Measurements from ENCODE around the gene AKT2.
"Not testable (repeated sequence)": the region's sequence is repeated elsewhere in the genome, so short reads cannot be mapped to it uniquely, and the experiment has no call there.

Gene AKT2

DNA sequence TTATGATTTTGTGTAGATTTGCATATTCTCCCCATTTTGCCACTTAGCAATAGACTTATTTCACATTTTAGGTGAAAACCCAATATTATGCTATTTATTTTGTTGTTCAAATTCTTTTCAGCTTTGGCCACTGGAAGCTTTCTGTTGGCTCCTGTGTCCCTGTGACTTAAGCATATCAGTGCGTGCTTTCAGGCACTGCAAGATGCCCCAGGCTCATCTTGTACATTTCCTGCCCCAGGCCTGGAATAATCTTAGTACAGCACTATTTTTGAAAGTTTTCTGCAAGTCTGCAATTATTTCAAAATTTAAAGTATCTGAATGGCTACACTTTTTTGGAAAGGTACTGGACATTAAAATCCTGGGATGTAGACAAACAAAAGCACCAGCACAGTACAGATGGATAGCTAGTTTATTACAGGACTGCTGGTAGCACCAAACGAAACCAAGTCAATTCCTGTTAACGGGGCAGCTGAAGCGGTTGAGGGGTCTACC is 55.2 kb downstream of the AKT2 start:
- Histone ChIP-seq H3K9ac (ENCODE audit: low read depth, low read length) (no peak overlapping the region), H3K9me3 (ENCODE audit: control insufficient read depth, insufficient read depth, low read length) (no peaks in the 10 kb centered on the region), H3K4me3 (ENCODE audit: low read depth, low read length) (no peak overlapping the region), H3K27me3 (ENCODE audit: control insufficient read depth, insufficient read depth, low read length) (peaks cover 17% of the 10 kb centered on the region), H3K4me1 (ENCODE audit: control insufficient read depth, insufficient read depth, low read length) (peaks cover 12% of the 10 kb centered on the region), H3K36me3 (ENCODE audit: control insufficient read depth, insufficient read depth, low read length) (peaks cover 8% of the 10 kb centered on the region)

DNA sequence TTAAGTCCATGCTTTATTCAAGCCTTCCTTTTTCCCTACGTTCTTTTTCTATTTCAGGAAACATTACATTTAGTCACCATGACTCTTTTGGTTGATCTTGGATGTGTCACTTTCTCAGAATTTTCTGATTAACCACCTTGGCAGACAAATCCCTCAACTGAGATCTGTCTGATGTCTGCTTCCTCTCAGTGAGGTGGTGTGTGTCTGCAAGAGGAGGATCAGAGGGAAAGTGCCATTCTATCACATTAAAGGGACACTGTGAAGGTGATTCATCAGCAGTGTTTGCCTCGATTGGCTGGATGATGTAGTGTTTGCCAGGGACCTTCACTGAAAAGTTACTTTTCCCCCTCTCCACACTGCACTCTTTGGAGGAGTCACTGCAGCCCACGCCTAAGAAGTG is 55.7 kb downstream of the AKT2 start:
- Histone ChIP-seq H3K27me3 (ENCODE audit: control insufficient read depth, insufficient read depth, low read length) (peaks cover 17% of the 10 kb centered on the region), H3K9ac (ENCODE audit: low read depth, low read length) (no peak overlapping the region), H3K9me3 (ENCODE audit: control insufficient read depth, insufficient read depth, low read length) (no peaks in the 10 kb centered on the region), H3K4me1 (ENCODE audit: control insufficient read depth, insufficient read depth, low read length) (peaks cover 12% of the 10 kb centered on the region), H3K4me3 (ENCODE audit: low read depth, low read length) (no peak overlapping the region), H3K36me3 (ENCODE audit: control insufficient read depth, insufficient read depth, low read length) (peaks cover 4% of the 10 kb centered on the region)

DNA sequence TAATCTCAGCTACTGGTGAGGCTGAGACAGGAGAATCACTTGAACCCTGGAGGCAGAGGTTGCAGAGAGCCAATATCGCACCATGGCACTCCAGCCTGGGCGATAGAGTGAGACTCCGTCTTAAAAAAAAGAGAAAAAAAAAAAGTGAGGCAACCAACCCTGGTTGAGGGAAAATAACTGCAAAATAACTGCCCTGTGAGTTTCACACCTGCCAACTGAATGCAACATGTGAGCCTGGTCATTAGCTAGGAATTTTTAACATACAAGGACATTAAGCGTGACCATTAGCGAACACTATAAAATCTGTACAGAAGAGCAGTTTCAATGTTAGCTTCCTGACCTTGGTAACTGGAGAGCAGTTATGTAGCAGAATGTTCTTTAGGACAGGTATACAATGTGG is 56.3 kb downstream of the AKT2 start:
- Histone ChIP-seq H3K4me1 (ENCODE audit: control insufficient read depth, insufficient read depth, low read length) (peaks cover 12% of the 10 kb centered on the region), H3K9ac (ENCODE audit: low read depth, low read length) (no peak overlapping the region), H3K27me3 (ENCODE audit: control insufficient read depth, insufficient read depth, low read length) (peaks cover 21% of the 10 kb centered on the region), H3K4me3 (ENCODE audit: low read depth, low read length) (no peak overlapping the region), H3K9me3 (ENCODE audit: control insufficient read depth, insufficient read depth, low read length) (no peaks in the 10 kb centered on the region), H3K36me3 (ENCODE audit: control insufficient read depth, insufficient read depth, low read length) (peaks cover 4% of the 10 kb centered on the region)

DNA sequence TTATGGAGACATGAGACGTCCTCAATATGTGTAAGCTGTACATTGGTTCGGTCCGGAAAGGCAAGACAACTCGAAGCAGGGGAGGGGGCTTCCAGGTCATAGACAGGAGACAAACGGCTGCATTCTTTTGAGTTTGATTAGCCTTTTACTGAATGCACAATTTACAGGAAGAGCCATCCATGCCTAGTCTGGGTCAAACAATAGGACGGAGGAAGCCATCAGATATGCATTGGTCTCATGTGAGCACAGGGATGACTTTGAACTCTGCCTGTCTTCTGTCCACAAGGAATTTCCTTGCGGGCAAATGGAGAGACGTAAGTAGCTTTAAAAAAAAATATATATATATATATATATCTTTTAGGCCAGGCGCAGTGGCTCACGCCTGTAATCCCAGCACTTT is 56.8 kb downstream of the AKT2 start:
- Histone ChIP-seq H3K36me3 (ENCODE audit: control insufficient read depth, insufficient read depth, low read length) (peaks cover 3% of the 10 kb centered on the region), H3K4me3 (ENCODE audit: low read depth, low read length) (no peak overlapping the region), H3K27me3 (ENCODE audit: control insufficient read depth, insufficient read depth, low read length) (peaks cover 21% of the 10 kb centered on the region), H3K9ac (ENCODE audit: low read depth, low read length) (no peak overlapping the region), H3K9me3 (ENCODE audit: control insufficient read depth, insufficient read depth, low read length) (no peaks in the 10 kb centered on the region), H3K4me1 (ENCODE audit: control insufficient read depth, insufficient read depth, low read length) (peaks cover 12% of the 10 kb centered on the region)

DNA sequence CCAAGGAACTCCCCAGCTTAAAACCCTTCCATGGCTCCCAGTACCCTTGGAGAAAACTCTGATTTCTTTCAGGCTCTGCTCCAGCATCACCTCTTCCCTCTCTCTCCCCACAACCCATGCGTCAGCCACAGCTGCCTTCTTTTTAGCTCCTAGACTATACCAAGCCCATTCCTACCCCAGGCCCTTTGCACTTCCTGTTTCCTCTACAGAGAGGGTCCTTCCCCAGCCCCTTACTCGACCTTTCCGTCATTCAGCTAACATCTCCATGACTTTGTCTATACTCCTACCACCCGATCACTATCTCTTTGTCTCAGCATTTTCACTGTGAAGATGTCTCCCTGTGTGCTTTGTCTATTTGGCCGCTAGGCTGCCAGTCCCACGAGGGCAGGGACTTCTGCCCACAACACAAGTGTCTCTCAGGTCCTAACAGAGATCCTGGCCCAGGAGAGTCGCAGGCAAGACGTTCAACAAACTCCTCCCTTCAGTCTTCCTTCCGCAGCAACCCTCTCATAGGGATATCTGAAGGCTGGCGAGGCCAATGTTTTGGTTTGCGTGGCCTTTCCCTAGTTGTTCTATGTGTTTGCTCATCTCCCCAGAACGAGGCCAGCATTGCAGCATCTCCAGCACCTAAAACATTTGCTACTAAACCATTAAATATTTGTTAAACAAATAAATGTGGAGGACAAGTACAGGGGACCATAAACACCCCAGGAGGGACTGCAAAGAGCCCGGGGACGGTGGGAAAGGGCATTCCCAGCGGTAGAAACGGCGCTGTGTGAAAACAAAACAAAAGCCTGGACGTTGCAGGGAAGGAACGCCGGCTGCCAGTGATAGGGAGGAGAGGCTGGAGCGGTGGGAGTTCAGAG is 59.5 kb downstream of the AKT2 start:
- Histone ChIP-seq H3K36me3 (ENCODE audit: control insufficient read depth, insufficient read depth, low read length) (no peaks in the 10 kb centered on the region), H3K9ac (ENCODE audit: low read depth, low read length) (no peak overlapping the region), H3K27me3 (ENCODE audit: control insufficient read depth, insufficient read depth, low read length) (peaks cover 21% of the 10 kb centered on the region), H3K9me3 (ENCODE audit: control insufficient read depth, insufficient read depth, low read length) (no peaks in the 10 kb centered on the region), H3K4me3 (ENCODE audit: low read depth, low read length) (peak overlapping the region; percentile 20), H3K4me1 (ENCODE audit: control insufficient read depth, insufficient read depth, low read length) (peaks cover 5% of the 10 kb centered on the region)

DNA sequence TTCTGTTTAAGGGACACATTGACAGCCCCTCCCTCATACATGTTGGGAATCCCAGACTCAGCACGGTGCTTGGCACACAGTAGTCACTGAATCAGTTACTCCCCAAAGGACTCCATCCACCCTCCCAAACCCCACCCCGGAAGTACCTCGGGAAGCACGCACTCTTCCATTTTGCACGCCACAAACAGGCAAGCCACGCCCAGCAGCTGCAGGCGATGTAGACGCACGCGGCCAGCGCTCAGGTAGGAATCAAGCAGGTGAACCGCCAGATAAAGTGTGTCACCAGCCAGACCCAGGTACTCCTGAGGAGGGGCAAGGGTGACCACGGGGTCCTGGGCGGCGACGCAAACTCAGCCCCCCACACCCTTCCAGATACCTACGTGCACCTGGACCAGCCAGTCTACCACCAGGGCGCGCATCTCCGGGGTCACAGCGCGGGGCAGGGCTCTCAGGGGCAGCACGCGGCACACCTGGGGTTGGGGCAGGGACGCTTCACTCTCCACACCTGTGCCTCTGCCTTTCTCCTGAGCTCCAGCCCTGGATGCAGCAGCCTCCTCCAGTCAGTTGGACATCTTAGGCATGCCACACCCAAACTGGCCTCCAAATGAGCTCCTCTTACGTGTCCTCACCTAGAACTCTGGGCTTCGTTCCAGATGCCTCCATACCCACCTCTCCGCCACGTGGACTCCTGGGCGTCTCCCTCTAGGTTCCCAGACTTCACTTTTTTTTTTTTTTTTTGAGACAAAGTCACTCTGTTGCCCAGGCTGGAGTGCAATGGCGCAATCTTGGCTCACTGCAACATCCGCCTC is 60.6 kb downstream of the AKT2 start:
- no peak overlapping the region for H3K4me3 ChIP-seq (ENCODE audit: low read depth, low read length)
- no peaks in the 10 kb centered on the region for H3K9me3 ChIP-seq (ENCODE audit: control insufficient read depth, insufficient read depth, low read length)
- no peak overlapping the region for H3K9ac ChIP-seq (ENCODE audit: low read depth, low read length)

DNA sequence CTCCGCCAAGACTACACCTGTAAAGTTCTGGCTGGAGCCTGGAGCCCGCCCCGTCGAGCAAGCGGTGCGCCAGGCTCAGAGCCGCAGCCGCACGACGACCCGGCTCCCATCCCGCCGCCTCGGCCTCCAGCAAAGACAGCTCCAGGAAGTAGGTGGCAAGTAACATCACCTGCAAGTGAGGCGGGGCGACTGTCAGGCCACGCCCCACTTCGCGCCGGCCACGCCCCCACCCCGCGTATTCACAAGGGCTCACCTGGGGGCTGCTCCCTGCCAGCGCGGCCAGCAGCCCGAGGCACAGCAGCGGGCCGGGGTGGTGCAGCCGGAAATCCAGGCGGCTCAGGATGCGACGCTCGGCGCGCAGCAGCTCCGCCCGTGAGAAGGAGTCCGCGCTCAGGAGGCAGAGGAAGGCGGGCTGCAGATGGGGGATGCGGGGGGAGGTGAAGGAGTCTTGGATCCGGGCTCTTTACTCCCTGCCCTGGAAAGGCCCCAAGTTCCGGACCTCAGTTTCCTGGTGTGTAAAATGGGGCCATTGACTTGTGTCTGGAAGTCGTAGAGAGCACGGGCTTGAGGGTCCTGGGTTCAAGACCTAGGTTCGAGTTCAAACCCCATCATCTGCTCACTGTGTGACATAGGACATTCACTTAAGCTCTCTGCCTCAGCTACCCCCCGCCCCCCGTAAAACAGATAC is 61.9 kb downstream of the AKT2 start:
- H3K27me3 ChIP-seq (ENCODE audit: control insufficient read depth, insufficient read depth, low read length), result peaks cover 29% of the 10 kb centered on the region
- no peaks in the 10 kb centered on the region for H3K9me3 ChIP-seq (ENCODE audit: control insufficient read depth, insufficient read depth, low read length)
- peaks cover 5% of the 10 kb centered on the region for H3K4me1 ChIP-seq (ENCODE audit: control insufficient read depth, insufficient read depth, low read length)
- no peak overlapping the region for H3K9ac ChIP-seq (ENCODE audit: low read depth, low read length)
- H3K36me3 ChIP-seq (ENCODE audit: control insufficient read depth, insufficient read depth, low read length), result no peaks in the 10 kb centered on the region
- peak overlapping the region; percentile 28 for H3K4me3 ChIP-seq (ENCODE audit: low read depth, low read length)

More for the DNA sequence above, 60.6 kb downstream of the AKT2 start:
- Histone ChIP-seq H3K36me3 (ENCODE audit: control insufficient read depth, insufficient read depth, low read length) (no peaks in the 10 kb centered on the region), H3K4me1 (ENCODE audit: control insufficient read depth, insufficient read depth, low read length) (peaks cover 5% of the 10 kb centered on the region), H3K27me3 (ENCODE audit: control insufficient read depth, insufficient read depth, low read length) (peaks cover 23% of the 10 kb centered on the region)

DNA sequence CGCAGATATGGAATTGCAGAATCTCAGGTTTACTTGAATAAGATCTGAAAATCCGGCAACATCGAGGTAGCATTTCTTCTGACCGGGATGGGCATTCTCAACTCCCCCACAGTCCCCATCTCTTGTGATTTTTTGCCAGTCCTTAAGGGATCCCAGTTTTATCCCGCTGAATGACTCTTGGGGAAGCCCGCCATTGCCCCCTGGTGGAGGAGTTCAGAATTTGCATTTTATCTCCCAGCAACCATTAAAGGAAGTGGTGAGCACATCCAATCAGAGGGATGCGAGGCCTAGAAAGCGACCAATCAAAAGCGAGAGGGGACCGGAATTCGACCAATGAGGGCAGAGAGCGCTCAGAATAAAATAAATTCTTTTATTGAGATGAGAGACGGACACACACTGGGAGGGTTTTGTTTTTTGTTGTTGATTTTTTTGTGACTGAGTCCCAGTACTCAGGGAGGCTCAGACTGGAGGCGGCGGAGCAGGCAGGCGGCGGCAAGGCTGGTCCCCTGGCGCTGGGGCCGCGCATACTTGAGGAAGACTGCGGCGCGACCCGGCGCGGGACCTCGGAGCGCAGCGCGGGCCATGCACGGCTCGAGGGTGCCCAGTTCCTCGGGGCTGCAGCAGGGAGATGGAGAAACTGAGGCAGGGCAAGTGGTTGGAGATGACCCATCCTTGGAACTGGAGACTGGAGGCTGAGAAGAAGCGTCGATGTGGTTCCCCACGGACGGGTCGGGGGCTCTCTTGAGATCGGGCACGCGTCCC is 63.1 kb downstream of the AKT2 start:
- Histone ChIP-seq H3K9me3 (ENCODE audit: control insufficient read depth, insufficient read depth, low read length) (no peaks in the 10 kb centered on the region), H3K4me1 (ENCODE audit: control insufficient read depth, insufficient read depth, low read length) (peaks cover 5% of the 10 kb centered on the region), H3K27me3 (ENCODE audit: control insufficient read depth, insufficient read depth, low read length) (peaks cover 24% of the 10 kb centered on the region), H3K36me3 (ENCODE audit: control insufficient read depth, insufficient read depth, low read length) (no peaks in the 10 kb centered on the region), H3K4me3 (ENCODE audit: low read depth, low read length) (no peak overlapping the region), H3K9ac (ENCODE audit: low read depth, low read length) (no peak overlapping the region)

DNA sequence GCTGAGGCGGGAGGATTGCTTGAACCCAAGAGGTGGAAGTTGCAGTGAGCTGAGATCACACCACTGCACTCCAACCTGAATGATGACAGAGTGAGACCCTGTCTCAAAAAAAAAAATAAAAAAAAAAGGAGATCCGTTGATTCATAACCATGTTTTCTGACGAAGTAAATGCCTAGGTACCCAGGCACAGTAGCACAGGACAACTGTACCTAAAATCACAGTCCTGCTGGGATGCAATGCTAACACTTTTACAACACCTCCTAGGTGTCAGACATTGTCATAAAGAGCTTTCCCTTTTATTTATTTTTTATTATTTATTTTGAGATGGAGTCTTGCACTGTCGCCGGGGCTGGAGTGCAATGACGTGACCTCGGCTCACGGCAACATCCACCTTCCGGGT is 64.5 kb downstream of the AKT2 start:
- Histone ChIP-seq H3K9ac (ENCODE audit: low read depth, low read length) (no peak overlapping the region), H3K9me3 (ENCODE audit: control insufficient read depth, insufficient read depth, low read length) (no peaks in the 10 kb centered on the region), H3K4me1 (ENCODE audit: control insufficient read depth, insufficient read depth, low read length) (peaks cover 3% of the 10 kb centered on the region), H3K4me3 (ENCODE audit: low read depth, low read length) (no peak overlapping the region), H3K36me3 (ENCODE audit: control insufficient read depth, insufficient read depth, low read length) (no peaks in the 10 kb centered on the region), H3K27me3 (ENCODE audit: control insufficient read depth, insufficient read depth, low read length) (peaks cover 31% of the 10 kb centered on the region)

DNA sequence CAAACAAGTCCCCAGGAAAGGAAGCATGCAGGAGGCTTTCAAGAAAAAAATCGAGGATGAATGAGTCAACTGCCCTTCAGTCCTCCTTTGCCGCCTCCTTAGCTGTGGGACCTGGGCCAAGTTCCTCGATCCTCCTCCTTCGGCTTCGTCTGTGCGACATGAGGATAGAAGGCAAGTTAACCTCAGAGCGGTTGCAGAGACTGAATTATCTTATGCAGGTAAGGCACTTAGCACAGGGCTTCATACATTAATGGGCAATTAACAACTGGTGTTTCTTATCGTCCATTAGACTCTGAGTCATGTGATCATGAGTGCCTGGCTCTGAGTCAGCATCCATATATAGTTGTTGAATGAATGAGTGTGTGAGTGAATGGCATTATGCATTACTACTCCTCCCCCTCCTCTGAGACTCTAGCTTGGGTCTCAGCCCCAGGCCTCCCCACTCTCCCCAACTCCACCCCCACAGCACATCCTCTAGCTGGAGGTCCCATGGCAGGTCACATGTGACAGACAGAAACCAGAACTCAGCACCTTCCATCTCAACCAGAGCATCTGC is 65.3 kb downstream of the AKT2 start:
- Histone ChIP-seq H3K9me3 (ENCODE audit: control insufficient read depth, insufficient read depth, low read length) (no peaks in the 10 kb centered on the region), H3K4me1 (ENCODE audit: control insufficient read depth, insufficient read depth, low read length) (peaks cover 2% of the 10 kb centered on the region), H3K4me3 (ENCODE audit: low read depth, low read length) (no peak overlapping the region), H3K27me3 (ENCODE audit: control insufficient read depth, insufficient read depth, low read length) (peaks cover 25% of the 10 kb centered on the region), H3K9ac (ENCODE audit: low read depth, low read length) (no peak overlapping the region), H3K36me3 (ENCODE audit: control insufficient read depth, insufficient read depth, low read length) (no peaks in the 10 kb centered on the region)

DNA sequence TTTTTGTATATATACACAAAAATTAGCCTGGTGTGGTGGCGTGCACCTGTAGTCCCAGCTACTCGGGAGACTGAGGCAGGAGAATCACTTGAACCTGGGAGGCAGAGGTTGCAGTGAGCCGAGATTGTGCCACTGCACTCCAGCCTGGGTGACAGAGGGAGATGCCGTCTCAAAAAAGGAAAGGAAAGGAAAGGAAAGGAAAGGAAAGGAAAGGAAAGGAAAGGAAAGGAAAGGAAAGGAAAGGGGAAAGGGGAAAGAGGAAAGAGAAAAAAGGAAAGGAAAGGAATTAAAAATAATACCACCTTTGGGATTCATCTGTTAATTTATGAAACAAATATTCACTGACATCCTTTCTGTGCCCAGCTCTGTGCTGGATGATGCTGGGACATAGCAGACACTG is 66.1 kb downstream of the AKT2 start:
- H3K36me3 ChIP-seq (ENCODE audit: control insufficient read depth, insufficient read depth, low read length); H3K4me3 ChIP-seq (ENCODE audit: low read depth, low read length); H3K9me3 ChIP-seq (ENCODE audit: control insufficient read depth, insufficient read depth, low read length); H3K9ac ChIP-seq (ENCODE audit: low read depth, low read length); H3K4me1 ChIP-seq (ENCODE audit: control insufficient read depth, insufficient read depth, low read length): not testable (repeated sequence)
- peaks cover 22% of the 10 kb centered on the region for H3K27me3 ChIP-seq (ENCODE audit: control insufficient read depth, insufficient read depth, low read length)
